Nephron (organoid): Measurements from ENCODE around the gene AHCY.

Source experiments
- H3K27ac Mint-ChIP-seq, 3 experiments: 2 replicates each; pipeline ENCODE4 v1.8.0; 2020; ENCODE audit warnings: mixed read lengths in 3 of 3, mild to moderate bottlenecking in 2 of 3, moderate library complexity in 1 of 3
- H3K27me3 Mint-ChIP-seq: 2 replicates; pipeline ENCODE4 v1.8.0; 2021; ENCODE audit warnings: low read depth, mild to moderate bottlenecking, moderate library complexity, mixed read lengths
- H3K36me3 Mint-ChIP-seq: 2 replicates; pipeline ENCODE4 v1.8.0; 2020; ENCODE audit warnings: low read depth, mixed read lengths
- H3K4me1 Mint-ChIP-seq: 2 replicates; pipeline ENCODE4 v1.8.0; 2020; ENCODE audit warnings: mixed read lengths
- H3K4me3 Mint-ChIP-seq, 3 experiments: 2 replicates each; pipeline ENCODE4 v1.8.0; 2020; ENCODE audit warnings: mild to moderate bottlenecking in 3 of 3, mixed read lengths in 3 of 3, moderate library complexity in 2 of 3
- H3K9me3 Mint-ChIP-seq: 2 replicates; pipeline ENCODE4 v1.8.0; 2020; ENCODE audit warnings: mixed read lengths
- CTCF ChIP-seq, 3 experiments: fragments of 200-600 bp; sonication (generic); IDR thresholded peaks; one replicate each; pipeline ENCODE4 v1.5.0; 2021; ENCODE audit warnings: antibody characterized with exemption in 3 of 3; ENCODE audit not compliant: unreplicated experiment in 3 of 3

Gene AHCY

GRCh38 chr20:34237942-34238341 is 65.2 kb downstream of the AHCY start:
- no peak overlapping the region for H3K27ac Mint-ChIP-seq
- H3K4me3 Mint-ChIP-seq: no peak overlapping the region
- H3K27me3 Mint-ChIP-seq: peaks cover 10% of the 10 kb centered on the region
- H3K4me1 Mint-ChIP-seq: peaks cover 31% of the 10 kb centered on the region
- no peak for TF ChIP-seq CTCF (IDR thresholded peaks at IDR 0.05; ENCODE audit: unreplicated experiment in 3 of 3)
- H3K9me3 Mint-ChIP-seq: peaks cover 32% of the 10 kb centered on the region
- H3K36me3 Mint-ChIP-seq: peaks cover 10% of the 10 kb centered on the region

GRCh38 chr20:34235875-34236274 is 67.3 kb downstream of the AHCY start:
- Mint-ChIP-seq H3K27ac (no peak overlapping the region), H3K4me3 (no peak overlapping the region), H3K36me3 (peaks cover 10% of the 10 kb centered on the region), H3K4me1 (peaks cover 13% of the 10 kb centered on the region), H3K27me3 (peaks cover 10% of the 10 kb centered on the region), H3K9me3 (peaks cover 40% of the 10 kb centered on the region)
- TF ChIP-seq CTCF (IDR thresholded peaks at IDR 0.05; ENCODE audit: unreplicated experiment in 3 of 3): no peak

- TF ChIP-seq CTCF (IDR thresholded peaks at IDR 0.05; ENCODE audit: unreplicated experiment in 3 of 3): no peak
- H3K36me3 Mint-ChIP-seq: peaks cover 6% of the 10 kb centered on the region
- H3K27me3 Mint-ChIP-seq: peaks cover 10% of the 10 kb centered on the region
- no peak overlapping the region for H3K27ac Mint-ChIP-seq
- no peak overlapping the region for H3K4me3 Mint-ChIP-seq
- H3K4me1 Mint-ChIP-seq: no peaks in the 10 kb centered on the region
- peaks cover 29% of the 10 kb centered on the region for H3K9me3 Mint-ChIP-seq
These were observed 69.5 kb downstream of the AHCY start for GRCh38 chr20:34233687-34234086.

GRCh38 chr20:34232494-34233087 is 70.6 kb downstream of the AHCY start:
- no peak overlapping the region for H3K27ac Mint-ChIP-seq
- H3K27me3 Mint-ChIP-seq: peaks cover 10% of the 10 kb centered on the region
- H3K4me1 Mint-ChIP-seq: no peaks in the 10 kb centered on the region

GRCh38 chr20:34231634-34232033 is 71.5 kb downstream of the AHCY start:
- TF ChIP-seq CTCF (IDR thresholded peaks at IDR 0.05; ENCODE audit: unreplicated experiment in 3 of 3): no peak
- no peak overlapping the region for H3K4me3 Mint-ChIP-seq
- no peak overlapping the region for H3K27ac Mint-ChIP-seq
- peaks cover 13% of the 10 kb centered on the region for H3K9me3 Mint-ChIP-seq
- H3K27me3 Mint-ChIP-seq: peaks cover 10% of the 10 kb centered on the region
- no peaks in the 10 kb centered on the region for H3K36me3 Mint-ChIP-seq
- no peaks in the 10 kb centered on the region for H3K4me1 Mint-ChIP-seq

More at GRCh38 chr20:34232494-34233087, 70.6 kb downstream of the AHCY start:
- peaks cover 18% of the 10 kb centered on the region for H3K9me3 Mint-ChIP-seq
- no peaks in the 10 kb centered on the region for H3K36me3 Mint-ChIP-seq
- TF ChIP-seq CTCF (IDR thresholded peaks at IDR 0.05; ENCODE audit: unreplicated experiment in 3 of 3): no peak
- H3K4me3 Mint-ChIP-seq: no peak overlapping the region
